Measurements from ENCODE around the gene IQGAP3. TPM values are rescaled to one million over a fixed set of nuclear protein-coding genes. Genes with fewer than 3 reads are reported as not detected.

The IQGAP3 gene
- total RNA-seq, 4 donors from 2014 or later = 0.21 to 2.4 (median 0.97) TPM

GRCh38 chr1:156516821-156517220 lies 55.5 kb downstream of the IQGAP3 start:
- Histone ChIP-seq H3K4me1 (peaks cover 0 to 4% (median 0%) of the 10 kb centered on the region in 4 donors), H3K27ac (no peak overlapping the region), H3K9me3 (no peaks in the 10 kb centered on the region), H3K4me3 (no peak overlapping the region), H3K36me3 (no peaks in the 10 kb centered on the region), H3K27me3 (no peaks in the 10 kb centered on the region)
- TF ChIP-seq CTCF (IDR thresholded peaks at IDR 0.05) = no peak
- TF ChIP-seq EP300 (IDR thresholded peaks at IDR 0.05) = no peak
- TF ChIP-seq POLR2A (IDR thresholded peaks at IDR 0.05) = no peak
- no peak for DNase-seq (ENCODE audit: low spot score in 2 of 2)
- 87 to 94% methylated on average over 4 of the region's 4 CpGs for WGBS, 2 donors

GRCh38 chr1:156515956-156516355 lies 56.4 kb downstream of the IQGAP3 start:
- Histone ChIP-seq H3K27me3 (no peaks in the 10 kb centered on the region), H3K4me1 (peaks cover 0 to 12% (median 0%) of the 10 kb centered on the region in 4 donors), H3K9me3 (no peaks in the 10 kb centered on the region), H3K27ac (no peak overlapping the region), H3K4me3 (no peak overlapping the region), H3K36me3 (no peaks in the 10 kb centered on the region)
- TF ChIP-seq POLR2A (IDR thresholded peaks at IDR 0.05) (no peak), CTCF (IDR thresholded peaks at IDR 0.05) (no peak), EP300 (IDR thresholded peaks at IDR 0.05) (no peak)
- no peak for DNase-seq (ENCODE audit: low spot score in 2 of 2)
- 39 to 41% methylated on average over 2 of the region's 2 CpGs for WGBS, 2 donors

- Histone ChIP-seq H3K27ac (peak overlapping the region in 1 of 4 donors; percentile 29), H3K4me3 (no peak overlapping the region), H3K4me1 (peaks cover 0 to 40% (median 17%) of the 10 kb centered on the region in 4 donors), H3K9me3 (no peaks in the 10 kb centered on the region), H3K36me3 (no peaks in the 10 kb centered on the region), H3K27me3 (no peaks in the 10 kb centered on the region)
- 68 to 74% methylated on average over 9 of the region's 9 CpGs for WGBS, 2 donors
- DNase-seq (ENCODE audit: low spot score in 2 of 2) = no peak
- no peak for TF ChIP-seq POLR2A (IDR thresholded peaks at IDR 0.05)
These were observed 59.2 kb downstream of the IQGAP3 start for GRCh38 chr1:156513185-156513584.

GRCh38 chr1:156511644-156512043 lies 60.7 kb downstream of the IQGAP3 start:
- Histone ChIP-seq H3K36me3 (no peaks in the 10 kb centered on the region), H3K27ac (peak overlapping the region in 3 of 4 donors; percentile 78 to 94 (median 93)), H3K27me3 (no peaks in the 10 kb centered on the region), H3K4me3 (no peak overlapping the region), H3K9me3 (no peaks in the 10 kb centered on the region), H3K4me1 (peaks cover 0 to 45% (median 18%) of the 10 kb centered on the region in 4 donors)
- DNase-seq (ENCODE audit: low spot score in 2 of 2) = no peak
- 80 to 86% methylated on average over 7 of the region's 7 CpGs for WGBS, 2 donors
- no peak for TF ChIP-seq EP300 (IDR thresholded peaks at IDR 0.05)

- Histone ChIP-seq H3K27ac (peak overlapping the region; percentile 78 to 94 (median 86)), H3K4me1 (peaks cover 0 to 49% (median 22%) of the 10 kb centered on the region in 4 donors), H3K4me3 (no peak overlapping the region), H3K9me3 (no peaks in the 10 kb centered on the region), H3K36me3 (no peaks in the 10 kb centered on the region), H3K27me3 (no peaks in the 10 kb centered on the region)
- DNase-seq (ENCODE audit: low spot score in 2 of 2) = peak; percentile 54 to 69
- 34 to 42% methylated on average over 13 of the region's 13 CpGs for WGBS, 2 donors
- TF ChIP-seq POLR2A (IDR thresholded peaks at IDR 0.05) (peak in 1 of 2 donors; percentile 27), CTCF (IDR thresholded peaks at IDR 0.05) (no peak), EP300 (IDR thresholded peaks at IDR 0.05) (peak in 1 of 2 donors; percentile 95)
These were observed 61.7 kb downstream of the IQGAP3 start for GRCh38 chr1:156510709-156511108.

- H3K4me3 ChIP-seq = no peak overlapping the region
- H3K9me3 ChIP-seq = no peaks in the 10 kb centered on the region
- H3K27ac ChIP-seq = peak overlapping the region; percentile 78 to 94 (median 86)
- 70 to 83% methylated on average over 9 of the region's 9 CpGs for WGBS, 2 donors
- no peaks in the 10 kb centered on the region for H3K27me3 ChIP-seq
- no peaks in the 10 kb centered on the region for H3K36me3 ChIP-seq
- H3K4me1 ChIP-seq = peaks cover 0 to 57% (median 28%) of the 10 kb centered on the region in 4 donors
- TF ChIP-seq CTCF (IDR thresholded peaks at IDR 0.05) (no peak), POLR2A (IDR thresholded peaks at IDR 0.05) (no peak), EP300 (IDR thresholded peaks at IDR 0.05) (no peak)
- DNase-seq (ENCODE audit: low spot score in 2 of 2) = no peak
These were observed 62.8 kb downstream of the IQGAP3 start for GRCh38 chr1:156509424-156510034.
